KMS-11 (cell line): ENCODE data around the gene IL1RAPL2.

Experiments
- H2AFZ ChIP-seq: fragments of 200-600 bp; sonication (generic); 2 replicates; pipeline ENCODE4 v1.6.1; 2016; ENCODE audit warnings: antibody characterized with exemption, mixed run types, low read depth
- H3K27ac ChIP-seq: fragments of 200-600 bp; sonication (generic); 2 replicates; pipeline ENCODE4 v1.6.1; 2016; ENCODE audit warnings: mild to moderate bottlenecking, mixed run types
- H3K27me3 ChIP-seq: fragments of 200-600 bp; sonication (generic); 2 replicates; pipeline ENCODE4 v1.6.1; 2017; ENCODE audit warnings: mild to moderate bottlenecking, low read depth, mixed run types, moderate library complexity; ENCODE audit not compliant: insufficient read depth
- H3K36me3 ChIP-seq: fragments of 200-600 bp; sonication (generic); 2 replicates; pipeline ENCODE4 v1.6.1; 2017; ENCODE audit warnings: mild to moderate bottlenecking, mixed run types; ENCODE audit not compliant: insufficient read depth
- H3K4me1 ChIP-seq: fragments of 200-600 bp; sonication (generic); 2 replicates; pipeline ENCODE4 v1.6.1; 2016; ENCODE audit warnings: mild to moderate bottlenecking, low read depth, mixed run types; ENCODE audit not compliant: poor library complexity, severe bottlenecking
- H3K4me2 ChIP-seq: fragments of 200-600 bp; sonication (generic); 2 replicates; pipeline ENCODE4 v1.7.0; 2016; ENCODE audit warnings: mild to moderate bottlenecking, mixed run types
- H3K4me3 ChIP-seq: fragments of 200-600 bp; sonication (generic); IDR thresholded peaks from 2 replicates; pipeline ENCODE4 v1.6.1; 2017; ENCODE audit warnings: low read depth, low read length, mixed read lengths; ENCODE audit not compliant: insufficient read depth
- H3K79me2 ChIP-seq: fragments of 200-600 bp; sonication (generic); 2 replicates; pipeline ENCODE4 v1.6.1; 2016; ENCODE audit warnings: low read depth, mixed run types; ENCODE audit not compliant: insufficient read depth
- H3K9ac ChIP-seq: fragments of 200-600 bp; sonication (generic); 2 replicates; pipeline ENCODE4 v1.6.1; 2016; ENCODE audit warnings: mild to moderate bottlenecking, mixed run types
- H4K20me1 ChIP-seq: fragments of 200-600 bp; sonication (generic); 2 replicates; pipeline ENCODE4 v1.6.1; 2016; ENCODE audit warnings: mild to moderate bottlenecking, mixed run types; ENCODE audit not compliant: insufficient read depth
- CTCF ChIP-seq: fragments of 200-600 bp; sonication (generic); conservative IDR thresholded peaks from 2 replicates; pipeline ENCODE4 v1.6.1; 2017; ENCODE audit warnings: low read depth, mild to moderate bottlenecking, antibody characterized with exemption, low read length, moderate library complexity, mixed read lengths

Gene IL1RAPL2

GRCh38 chrX:105260291-105261043, 694.5 kb downstream of the IL1RAPL2 start:
- no peaks in the 10 kb centered on the region for H3K4me1 ChIP-seq
- H3K27ac ChIP-seq = no peak overlapping the region
- no peak for TF ChIP-seq CTCF
- H3K9ac ChIP-seq = no peak overlapping the region
- H3K4me2 ChIP-seq = no peak overlapping the region
- H2AFZ ChIP-seq = no peak overlapping the region
- no peaks in the 10 kb centered on the region for H3K79me2 ChIP-seq
- no peaks in the 10 kb centered on the region for H3K36me3 ChIP-seq
- no peaks in the 10 kb centered on the region for H4K20me1 ChIP-seq
- no peaks in the 10 kb centered on the region for H3K27me3 ChIP-seq
- no peak overlapping the region for H3K4me3 ChIP-seq

DNA sequence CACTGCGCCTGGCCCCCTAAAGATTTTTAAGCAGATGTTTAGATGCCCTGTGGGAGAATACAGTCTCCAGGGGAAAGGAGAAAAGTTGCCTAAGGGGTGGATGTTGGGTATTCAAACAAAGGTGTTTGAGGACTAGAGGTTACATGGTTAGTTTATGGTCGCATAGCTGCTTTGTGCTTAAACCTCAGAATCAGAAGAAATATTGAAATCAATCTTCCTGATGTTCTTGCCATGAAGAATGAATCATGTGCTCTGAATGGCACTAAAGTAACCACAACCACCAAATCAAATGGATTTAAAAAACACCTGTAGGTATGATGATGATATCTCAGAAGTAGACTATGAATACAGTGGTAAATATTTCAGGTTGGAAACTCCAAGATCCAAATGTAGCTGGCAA, 697.2 kb downstream of the IL1RAPL2 start:
- H3K4me3 ChIP-seq = no peak overlapping the region
- no peak overlapping the region for H3K4me2 ChIP-seq
- H3K4me1 ChIP-seq = no peaks in the 10 kb centered on the region
- H2AFZ ChIP-seq = no peak overlapping the region
- no peaks in the 10 kb centered on the region for H3K79me2 ChIP-seq
- no peaks in the 10 kb centered on the region for H3K36me3 ChIP-seq
- no peaks in the 10 kb centered on the region for H4K20me1 ChIP-seq
- TF ChIP-seq CTCF = no peak
- no peak overlapping the region for H3K27ac ChIP-seq
- no peaks in the 10 kb centered on the region for H3K27me3 ChIP-seq
- no peak overlapping the region for H3K9ac ChIP-seq

DNA sequence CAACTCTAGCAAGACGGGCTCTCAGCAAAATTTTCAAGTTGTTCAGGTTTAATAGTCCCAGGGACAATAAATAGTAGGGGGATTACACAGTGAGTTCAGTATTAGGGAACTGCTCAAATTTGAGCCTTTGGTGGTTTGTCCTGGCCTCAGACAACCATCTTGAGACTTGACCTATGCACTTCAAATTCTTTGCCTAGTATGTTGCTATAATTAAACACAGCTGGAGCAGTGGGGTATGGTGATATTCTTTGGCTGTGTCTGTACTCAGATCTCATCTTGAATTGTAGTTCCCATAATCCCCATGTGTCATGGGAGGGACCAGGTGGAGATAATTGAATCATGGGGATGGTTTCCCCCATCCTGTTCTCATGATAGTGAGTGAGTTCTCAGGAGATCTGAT, 697.8 kb downstream of the IL1RAPL2 start:
- no peak overlapping the region for H3K4me3 ChIP-seq
- H3K79me2 ChIP-seq = no peaks in the 10 kb centered on the region
- no peak overlapping the region for H3K27ac ChIP-seq
- no peak overlapping the region for H3K4me2 ChIP-seq
- H3K9ac ChIP-seq = no peak overlapping the region
- no peaks in the 10 kb centered on the region for H3K27me3 ChIP-seq
- no peak overlapping the region for H2AFZ ChIP-seq
- TF ChIP-seq CTCF = no peak
- no peaks in the 10 kb centered on the region for H4K20me1 ChIP-seq
- H3K4me1 ChIP-seq = no peaks in the 10 kb centered on the region
- no peaks in the 10 kb centered on the region for H3K36me3 ChIP-seq

DNA sequence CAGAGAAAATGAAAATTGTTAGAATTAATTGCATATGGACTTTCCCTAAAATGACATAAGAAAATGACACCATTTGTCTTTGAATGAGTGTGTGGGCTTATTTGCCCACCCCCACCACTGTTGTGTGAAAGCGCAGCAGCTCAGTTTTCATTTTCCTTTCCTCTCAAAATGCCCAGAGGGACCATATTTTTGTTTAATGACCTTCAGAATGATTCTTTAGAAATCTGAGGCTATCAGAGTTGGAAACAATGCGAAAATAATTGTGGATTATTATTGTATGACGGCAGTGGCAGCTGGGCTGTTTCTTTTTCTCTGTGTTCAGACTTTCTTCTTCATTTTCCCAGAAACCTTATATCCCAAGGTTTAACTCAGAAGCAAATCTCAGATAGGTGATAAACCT, 699.1 kb downstream of the IL1RAPL2 start:
- H3K27me3 ChIP-seq = no peaks in the 10 kb centered on the region
- H4K20me1 ChIP-seq = no peaks in the 10 kb centered on the region
- TF ChIP-seq CTCF = no peak
- H3K4me1 ChIP-seq = no peaks in the 10 kb centered on the region
- H3K79me2 ChIP-seq = no peaks in the 10 kb centered on the region
- no peaks in the 10 kb centered on the region for H3K36me3 ChIP-seq
- no peak overlapping the region for H2AFZ ChIP-seq
- no peak overlapping the region for H3K9ac ChIP-seq
- H3K4me3 ChIP-seq = no peak overlapping the region
- H3K4me2 ChIP-seq = no peak overlapping the region
- no peak overlapping the region for H3K27ac ChIP-seq
